HG03571 (cell line): ENCODE measurements around the gene ANKMY1.

Source experiments
- ATAC-seq: cut with Tn5 transposase; IDR thresholded peaks from one replicate; pipeline ENCODE4 v1.9.1; 2021; ENCODE audit not compliant: unreplicated experiment

Gene ANKMY1, protein sequence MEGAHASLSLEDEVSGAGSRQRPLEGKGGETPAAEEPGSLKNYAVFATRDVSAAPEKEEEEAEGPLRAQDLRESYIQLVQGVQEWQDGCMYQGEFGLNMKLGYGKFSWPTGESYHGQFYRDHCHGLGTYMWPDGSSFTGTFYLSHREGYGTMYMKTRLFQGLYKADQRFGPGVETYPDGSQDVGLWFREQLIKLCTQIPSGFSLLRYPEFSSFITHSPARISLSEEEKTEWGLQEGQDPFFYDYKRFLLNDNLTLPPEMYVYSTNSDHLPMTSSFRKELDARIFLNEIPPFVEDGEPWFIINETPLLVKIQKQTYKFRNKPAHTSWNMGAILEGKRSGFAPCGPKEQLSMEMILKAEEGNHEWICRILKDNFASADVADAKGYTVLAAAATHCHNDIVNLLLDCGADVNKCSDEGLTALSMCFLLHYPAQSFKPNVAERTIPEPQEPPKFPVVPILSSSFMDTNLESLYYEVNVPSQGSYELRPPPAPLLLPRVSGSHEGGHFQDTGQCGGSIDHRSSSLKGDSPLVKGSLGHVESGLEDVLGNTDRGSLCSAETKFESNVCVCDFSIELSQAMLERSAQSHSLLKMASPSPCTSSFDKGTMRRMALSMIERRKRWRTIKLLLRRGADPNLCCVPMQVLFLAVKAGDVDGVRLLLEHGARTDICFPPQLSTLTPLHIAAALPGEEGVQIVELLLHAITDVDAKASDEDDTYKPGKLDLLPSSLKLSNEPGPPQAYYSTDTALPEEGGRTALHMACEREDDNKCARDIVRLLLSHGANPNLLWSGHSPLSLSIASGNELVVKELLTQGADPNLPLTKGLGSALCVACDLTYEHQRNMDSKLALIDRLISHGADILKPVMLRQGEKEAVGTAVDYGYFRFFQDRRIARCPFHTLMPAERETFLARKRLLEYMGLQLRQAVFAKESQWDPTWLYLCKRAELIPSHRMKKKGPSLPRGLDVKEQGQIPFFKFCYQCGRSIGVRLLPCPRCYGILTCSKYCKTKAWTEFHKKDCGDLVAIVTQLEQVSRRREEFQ

DNA sequence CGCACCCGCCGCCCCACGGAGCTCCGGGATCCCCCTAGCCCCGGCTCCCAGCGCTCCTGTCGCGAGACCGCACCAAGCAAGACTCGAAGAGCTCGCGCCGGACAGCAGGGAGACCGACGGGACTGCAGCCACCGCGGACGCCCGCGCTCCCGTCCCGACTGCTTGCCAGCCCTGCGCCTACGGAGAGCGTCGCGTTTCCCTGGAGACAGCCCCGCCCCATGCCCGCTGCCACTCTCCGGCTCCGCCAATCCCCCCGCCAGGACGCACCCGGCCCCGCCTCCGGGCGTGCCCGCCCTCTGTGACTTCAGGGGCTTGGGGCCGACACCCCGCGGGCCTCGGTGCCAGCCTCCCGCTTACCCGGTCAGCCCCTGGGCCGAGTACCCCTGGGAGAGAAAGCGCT is at the start of gene ANKMY1:
ANKMY1 (minus strand) TSS at position 181 of the 400 bp plus-strand sequence. CDS start 653 bp downstream, outside the sequence.
- no peak for ATAC-seq

DNA sequence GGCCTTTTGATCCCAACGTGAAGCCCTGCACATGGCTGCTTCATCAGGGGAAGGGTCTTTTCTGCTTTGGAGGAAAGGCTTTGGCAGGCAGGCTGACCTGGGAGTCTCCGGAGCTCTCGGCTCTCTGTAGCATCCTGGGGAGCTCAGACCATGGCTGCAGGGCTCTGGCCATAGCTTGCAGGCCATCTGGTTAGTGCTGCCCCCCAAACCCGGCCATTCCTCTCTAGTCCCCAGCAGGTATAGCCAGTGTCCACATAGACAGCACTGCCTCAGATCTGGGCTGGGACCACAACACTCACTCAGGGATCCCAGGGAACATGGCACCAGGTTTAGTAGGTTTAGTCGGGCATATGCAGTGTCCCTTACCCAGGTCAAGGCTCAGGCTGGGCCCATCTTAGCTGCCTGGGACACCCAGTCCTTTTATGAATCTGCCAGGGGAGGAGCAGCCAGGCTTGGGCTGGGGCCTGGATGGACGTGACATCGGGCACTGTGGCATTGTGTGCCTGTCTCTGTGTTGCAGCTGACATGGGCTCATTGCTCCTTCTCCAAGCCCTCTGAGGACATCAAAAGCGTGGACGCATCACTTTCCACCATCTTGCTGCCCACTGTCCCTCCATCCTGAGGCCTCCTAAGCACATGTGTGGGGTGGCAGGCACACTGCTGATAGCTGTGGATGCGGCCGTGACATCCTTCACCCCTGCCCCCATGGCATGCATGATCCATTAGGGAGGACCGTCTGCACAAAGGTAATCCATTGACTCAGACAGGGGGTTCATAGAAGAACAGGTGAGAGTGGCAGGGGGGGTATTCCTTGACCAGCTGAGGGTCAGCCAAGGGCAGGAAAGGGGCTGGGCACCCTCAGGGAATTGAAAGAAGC is 48.3 kb upstream of the ANKMY1 start:
- ATAC-seq, result no peak

DNA sequence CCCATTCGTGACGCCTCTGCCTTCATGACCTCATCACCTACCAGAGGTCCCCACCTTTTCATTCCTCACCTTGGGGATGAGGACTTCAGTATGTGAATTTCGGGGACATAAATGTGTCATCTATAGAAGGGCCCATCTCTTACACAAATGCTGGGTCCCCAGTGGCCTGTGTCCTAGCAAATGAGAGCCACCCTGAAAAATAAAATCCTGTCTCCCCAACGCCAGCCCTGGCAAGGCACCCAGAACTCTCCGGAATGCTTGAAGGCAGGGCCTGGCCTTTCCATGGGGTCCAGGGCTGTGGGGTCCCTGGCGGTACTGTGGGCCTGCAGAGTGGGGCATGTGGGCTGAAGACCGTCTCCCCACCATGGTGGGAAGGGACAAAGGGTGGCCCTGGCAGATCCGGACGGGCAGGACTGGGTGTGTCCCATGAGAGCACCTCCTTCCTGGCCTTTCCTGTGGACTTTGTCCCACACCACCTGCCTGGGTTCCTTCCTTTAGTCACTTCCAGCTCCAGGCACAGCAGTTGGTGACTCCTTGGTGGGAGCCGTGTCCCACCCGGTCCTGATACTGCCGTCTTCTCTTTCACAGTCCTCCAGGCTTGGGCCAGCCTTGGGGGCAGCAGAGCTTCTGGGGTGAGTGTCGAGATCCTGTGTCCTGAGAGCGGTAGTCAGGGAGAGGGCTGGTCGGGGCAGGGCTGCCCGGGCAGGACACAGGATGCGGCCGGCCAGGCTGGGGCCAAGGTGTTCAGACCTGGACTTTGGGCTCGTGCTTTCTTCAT is 47.3 kb upstream of the ANKMY1 start:
- ATAC-seq, result no peak

DNA sequence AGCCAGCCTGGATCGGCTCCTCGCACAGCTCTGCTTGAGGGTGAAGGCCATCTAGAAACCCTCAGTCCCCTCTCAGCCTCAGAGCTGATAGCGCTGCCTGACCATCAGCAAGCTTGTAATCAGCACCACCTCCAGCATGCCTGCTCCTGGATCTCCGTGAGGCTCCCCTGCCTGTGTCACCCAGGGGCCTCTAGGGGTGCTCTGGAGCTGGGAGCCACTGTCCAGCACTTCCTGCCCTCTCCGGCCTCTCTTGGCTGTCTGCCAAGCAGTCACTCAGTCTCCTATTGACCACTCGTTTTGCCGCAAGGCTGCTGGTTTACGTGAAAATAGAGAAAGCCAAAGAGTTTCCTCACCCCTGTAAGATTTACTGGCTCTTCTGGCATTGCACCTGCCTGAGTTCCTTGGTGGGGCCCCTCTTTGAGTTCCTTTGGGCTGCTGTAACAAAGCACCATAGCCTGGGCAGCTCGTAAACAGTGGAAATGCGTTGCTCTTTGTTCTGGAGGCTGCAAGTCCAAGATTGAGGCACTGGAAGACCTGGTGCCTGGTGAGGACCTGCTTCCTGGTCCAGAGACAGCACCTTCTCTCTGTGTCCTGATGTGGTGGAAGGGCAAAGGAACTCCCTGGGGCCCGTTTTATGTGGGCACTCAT is 46.6 kb upstream of the ANKMY1 start:
- ATAC-seq, result no peak

DNA sequence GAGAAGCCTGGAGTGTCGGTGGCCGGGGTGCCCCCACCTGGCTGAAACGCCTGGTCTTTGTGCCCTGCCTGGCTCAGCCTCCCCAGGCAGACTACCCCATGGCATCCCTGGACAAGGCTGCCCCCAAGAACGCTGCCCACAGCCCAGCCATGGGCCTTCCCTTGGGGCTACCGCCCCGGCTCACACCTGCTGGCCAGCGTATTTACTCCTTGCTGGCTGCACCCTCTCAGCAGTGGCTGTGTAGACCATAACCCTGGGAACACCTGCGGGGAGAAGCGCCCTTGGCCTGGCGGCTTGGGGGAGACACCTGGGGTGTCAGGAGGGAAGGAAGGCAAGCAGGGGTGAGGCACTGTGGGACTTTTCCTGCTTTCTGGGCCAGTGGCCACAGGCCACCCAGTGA is 46.1 kb upstream of the ANKMY1 start:
- ATAC-seq, result no peak

DNA sequence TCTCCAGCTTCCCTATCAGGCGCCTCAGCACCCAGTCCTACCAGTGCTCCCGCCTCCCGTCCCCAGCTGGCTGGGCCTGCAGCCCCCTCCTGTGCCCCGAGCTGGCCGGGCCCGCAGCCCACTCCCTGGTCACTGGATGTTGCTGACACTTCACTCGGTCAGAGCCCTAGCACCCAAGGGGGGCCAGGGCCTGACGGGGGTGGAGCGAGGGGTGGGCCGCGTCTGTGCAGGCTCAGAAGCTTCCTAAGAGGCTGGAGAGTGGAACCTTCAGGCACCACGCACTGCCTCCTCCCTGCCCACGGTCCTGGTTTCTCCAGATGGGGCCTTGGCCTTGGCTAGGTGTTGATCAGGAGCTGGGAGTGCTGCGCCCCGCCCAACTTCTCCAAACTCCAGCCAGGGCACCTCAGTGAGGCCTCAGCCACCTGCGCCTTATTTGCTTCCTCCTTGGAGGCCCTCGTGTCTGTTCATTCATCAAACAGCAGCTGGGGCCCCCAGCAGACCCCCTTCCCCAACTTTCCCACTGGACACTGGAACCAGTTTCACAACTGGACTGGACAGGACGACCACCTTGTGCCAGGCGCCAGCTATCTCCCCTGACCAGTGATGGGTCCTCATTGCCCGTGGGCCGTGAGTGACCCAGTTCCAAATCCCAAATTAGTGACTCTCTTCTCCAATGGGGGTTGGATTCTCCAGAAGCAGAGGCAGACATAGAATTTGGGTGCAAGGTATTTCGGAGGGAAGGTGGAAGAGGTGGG is 45.5 kb upstream of the ANKMY1 start:
- no peak for ATAC-seq

DNA sequence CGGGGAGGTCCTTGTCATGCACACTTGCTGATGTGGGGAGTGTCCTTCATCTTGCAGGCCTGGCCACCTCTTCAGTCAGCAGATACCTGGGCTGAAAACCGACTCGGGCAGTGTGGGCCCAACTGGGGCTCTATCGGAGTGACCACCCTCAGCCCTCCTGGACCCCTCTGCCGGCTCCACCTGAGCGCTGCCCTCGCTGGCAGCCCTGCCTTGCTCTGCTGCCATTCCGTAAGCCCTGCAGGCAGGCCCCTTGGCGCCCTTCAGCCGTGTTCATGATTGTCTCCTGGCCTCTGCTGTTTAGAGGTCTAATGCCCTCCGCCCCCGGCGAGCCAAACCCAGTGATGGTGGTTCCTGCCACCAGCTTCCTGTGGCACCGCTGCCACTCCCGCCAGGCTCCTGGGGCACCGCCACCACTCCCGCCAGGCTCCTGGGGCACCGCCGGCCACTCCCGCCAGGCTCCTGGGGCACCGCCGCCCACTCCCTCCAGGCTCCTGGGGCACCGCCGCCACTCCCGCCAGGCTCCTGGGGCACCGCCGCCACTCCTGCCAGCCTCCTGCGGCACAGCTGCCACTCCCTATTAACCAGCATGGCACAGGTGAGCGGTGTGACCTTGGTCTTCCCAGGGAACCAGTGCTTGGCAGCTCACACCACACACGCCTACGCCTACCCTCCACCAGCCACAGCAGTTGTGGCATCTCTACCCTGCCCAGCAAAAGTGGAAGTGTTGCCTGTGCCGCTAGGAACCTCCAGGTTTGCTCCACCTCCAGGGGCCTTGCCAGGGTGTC is 44.7 kb upstream of the ANKMY1 start:
- ATAC-seq, result no peak

DNA sequence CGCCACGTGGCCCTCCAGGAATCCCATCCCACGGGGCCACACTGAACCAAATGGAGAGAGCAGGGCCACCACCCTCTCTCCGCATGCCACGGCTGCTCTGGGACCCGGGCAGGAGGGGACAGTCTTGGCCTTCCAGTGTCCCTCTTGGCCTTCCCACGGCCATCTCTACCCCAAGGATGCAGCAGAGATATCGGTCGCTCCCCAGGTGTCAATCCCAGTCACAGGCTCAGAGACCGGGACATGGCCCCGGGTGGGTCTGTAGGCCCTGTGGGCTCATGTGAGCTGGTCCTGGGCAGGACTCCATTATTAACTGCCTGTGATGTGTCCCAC is 44.0 kb upstream of the ANKMY1 start:
- no peak for ATAC-seq

DNA sequence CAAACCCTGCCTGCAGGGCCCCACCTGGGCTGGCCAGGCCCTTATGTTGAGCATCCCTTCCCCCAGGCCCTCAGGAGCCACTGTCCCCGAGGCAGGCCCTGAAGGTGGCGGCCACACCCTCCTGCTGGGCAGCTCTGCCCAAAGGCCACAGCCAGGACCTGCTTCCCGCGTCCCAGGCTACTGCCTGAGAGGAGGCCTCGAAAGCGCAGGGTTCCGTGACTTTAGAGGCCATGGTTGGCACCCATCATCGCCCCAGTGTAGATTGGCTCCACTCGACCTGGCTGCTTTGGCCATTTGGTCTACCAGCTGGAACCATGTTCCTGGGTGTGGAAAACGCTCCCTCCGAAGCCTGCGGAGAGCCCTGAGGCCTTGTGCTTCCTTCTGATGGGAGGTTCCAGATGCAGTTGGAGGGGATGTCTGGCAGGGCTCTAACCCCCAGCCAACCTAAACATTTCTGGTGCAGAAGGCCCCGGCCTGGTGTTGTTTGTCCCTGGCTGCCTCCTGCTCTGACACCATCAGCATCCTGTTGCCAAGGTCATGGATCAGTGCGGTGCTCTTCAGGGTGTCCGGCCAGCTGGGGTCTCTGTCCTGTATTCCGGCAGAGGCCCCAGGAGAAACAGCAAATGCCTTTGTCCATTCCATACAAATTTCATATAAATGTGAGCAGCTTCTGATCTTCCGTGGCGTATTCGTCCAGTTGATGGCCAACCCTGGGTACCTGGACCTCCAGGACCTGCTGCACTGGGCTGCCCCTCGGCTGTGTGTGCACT is 43.5 kb upstream of the ANKMY1 start:
- ATAC-seq, result no peak

DNA sequence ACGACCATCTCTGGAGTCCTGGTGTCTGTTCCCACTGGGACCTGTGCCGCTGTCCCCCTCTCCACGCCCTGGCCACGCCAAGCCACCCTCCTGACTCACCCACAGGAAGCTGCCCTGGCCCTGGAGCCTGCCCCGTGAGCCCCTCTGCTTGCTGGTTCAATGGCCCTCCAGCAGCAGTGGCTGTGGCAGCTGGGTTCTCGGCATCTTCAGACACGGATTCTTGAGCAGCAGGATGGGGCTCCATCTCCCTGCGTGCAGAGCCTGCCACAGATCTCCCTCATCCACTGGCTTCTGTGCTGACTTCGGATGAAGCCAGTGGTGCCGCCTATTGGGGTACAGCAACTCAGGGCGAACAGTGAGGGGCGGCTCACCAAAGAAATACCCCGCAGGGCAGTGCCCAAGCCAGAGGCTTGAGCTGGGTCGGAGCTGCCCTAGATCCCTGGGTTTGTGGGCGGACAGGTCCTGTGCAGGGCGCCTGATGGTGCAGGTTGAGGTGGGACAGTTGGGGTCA is 42.7 kb upstream of the ANKMY1 start:
- ATAC-seq, result no peak

DNA sequence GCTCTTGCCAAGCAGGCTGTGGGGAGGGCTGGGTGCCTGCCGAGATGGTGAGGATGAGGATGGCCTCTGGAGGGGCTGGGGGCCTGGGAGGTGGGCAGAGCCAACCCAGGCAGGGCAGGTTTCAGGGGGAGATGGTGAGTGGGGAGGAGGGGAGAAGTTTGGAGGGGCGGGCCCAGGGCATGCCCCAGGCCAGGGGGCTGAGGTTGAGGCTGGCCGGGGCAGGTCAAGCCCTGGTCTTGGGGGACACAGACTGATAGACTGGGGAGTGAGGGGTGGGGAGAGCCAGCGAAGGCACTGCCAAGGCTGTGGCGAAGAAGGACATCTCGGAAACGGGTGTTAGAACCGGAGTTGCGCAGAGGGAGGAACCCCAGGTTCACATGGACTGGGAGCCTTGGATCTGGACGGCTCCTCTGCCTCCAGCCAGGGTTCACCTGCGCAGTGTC is 41.4 kb upstream of the ANKMY1 start:
- no peak for ATAC-seq

DNA sequence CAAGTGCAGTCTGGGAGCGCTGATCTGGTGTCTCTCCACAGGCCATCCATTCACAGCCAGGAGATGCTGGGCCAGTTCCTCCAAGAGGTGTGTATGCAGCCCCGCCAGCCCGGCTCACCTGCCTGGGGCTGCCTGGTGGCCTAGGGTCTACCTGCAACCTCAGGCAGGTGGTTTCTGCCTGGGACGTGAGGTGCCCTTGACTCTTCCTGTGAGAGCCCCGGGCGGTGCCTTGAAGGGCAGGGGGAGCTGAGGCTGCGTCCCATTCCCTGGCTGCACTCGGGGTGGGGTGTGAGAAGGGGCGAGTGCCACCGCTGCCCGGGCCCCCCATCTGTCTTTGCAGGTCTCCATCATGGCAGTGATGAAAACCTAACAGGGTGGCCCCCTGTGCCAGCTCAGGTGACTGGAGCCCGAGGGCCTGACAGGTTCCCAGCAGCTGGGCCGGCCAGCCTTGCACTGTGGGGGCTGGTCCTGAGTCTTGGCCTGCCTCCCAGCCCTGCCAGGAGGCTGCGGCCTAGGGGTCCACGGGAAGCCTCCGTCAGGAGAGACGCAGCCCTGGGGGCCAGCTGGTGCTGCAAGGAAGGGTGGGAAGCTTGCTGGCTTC is 40.6 kb upstream of the ANKMY1 start:
- no peak for ATAC-seq

DNA sequence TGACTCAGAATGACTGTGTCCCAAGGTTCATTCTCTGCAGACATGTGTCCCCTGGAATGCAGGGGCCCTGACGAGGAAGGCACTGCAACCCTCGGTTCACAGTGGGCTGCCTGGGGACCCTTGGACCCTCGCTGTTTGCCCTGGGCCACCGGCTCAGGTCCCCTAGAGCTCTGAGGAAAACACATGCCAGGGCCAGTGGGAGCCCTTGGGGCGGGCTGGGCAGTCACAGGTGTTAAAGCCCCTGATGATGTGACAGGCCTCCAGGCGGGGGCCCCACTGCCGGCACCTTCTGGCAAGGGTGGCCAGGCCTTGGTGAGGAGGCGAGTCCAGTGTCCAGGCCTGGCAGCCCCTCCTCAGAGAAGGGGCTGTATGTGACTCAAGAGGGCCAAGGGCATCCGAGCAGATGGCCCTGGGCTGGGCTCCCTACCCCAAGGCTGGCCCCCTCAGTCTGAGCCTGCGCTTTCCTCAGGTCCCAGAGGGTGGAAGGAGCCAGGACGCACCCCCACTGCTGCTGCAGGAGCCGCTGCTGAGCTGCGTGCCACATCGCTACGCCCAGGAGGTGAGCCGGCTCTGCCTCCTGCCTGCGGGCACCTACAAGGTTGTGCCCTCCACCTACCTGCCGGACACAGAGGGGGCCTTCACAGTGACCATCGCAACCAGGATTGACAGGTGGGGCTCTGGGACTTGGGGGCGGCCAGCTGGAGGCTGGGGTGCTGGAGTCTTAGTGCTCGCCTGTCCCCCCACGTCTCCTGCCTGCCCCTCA is 39.8 kb upstream of the ANKMY1 start:
- no peak for ATAC-seq

DNA sequence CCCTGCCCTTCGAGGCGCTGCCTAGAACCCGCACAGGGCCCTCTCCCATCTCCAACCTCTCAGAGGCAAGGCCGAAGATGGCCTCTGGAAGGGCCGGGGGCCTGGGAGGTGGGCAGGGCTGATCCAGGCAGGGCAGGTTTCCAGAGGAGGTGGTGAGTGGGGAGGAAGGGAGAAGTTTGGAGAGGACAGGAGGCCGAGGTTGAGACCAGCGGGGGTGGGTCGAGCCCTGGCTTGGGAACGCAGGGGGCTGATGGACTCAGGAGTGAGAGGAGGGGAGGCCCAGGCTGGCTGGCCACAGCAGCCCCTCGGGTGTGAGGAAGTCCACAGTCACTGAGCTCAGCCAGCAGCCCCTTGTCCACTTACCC is 39.2 kb upstream of the ANKMY1 start:
- ATAC-seq, result no peak

DNA sequence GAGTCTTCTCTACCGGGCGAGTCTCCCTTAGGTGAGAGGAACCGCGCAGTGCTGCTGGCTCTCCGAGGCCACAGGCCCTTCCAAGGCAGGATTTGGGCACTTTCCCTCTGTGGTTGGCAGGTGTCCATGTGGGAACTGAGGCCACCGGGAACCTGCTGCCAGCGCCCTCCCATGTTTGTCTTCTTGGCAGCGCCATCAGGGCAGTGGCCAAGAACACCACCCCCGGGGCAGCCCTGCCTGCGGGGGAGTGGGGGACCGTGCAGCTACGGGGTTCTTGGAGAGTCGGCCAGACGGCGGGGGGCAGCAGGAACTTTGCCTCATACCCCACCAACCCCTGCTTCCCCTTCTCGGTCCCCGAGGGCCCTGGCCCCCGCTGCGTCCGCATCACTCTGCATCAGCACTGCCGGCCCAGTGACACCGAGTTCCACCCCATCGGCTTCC is 38.7 kb upstream of the ANKMY1 start:
- ATAC-seq, result no peak

DNA sequence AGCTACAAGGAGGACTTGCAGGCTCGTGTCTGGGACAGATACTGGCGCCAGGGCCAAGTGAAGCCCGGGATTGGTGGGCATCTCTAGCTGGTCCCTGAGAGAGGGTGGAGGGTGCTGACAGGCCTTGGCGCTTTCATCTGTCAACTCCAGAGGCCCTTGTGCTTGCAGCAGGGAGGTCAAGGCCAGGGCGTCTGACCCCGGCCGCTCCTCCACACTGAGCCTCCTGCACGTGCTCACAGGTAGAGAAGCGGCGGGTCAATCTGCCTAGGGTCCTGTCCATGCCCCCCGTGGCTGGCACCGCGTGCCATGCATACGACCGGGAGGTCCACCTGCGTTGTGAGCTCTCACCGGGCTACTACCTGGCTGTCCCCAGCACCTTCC is 38.3 kb upstream of the ANKMY1 start:
- ATAC-seq, result no peak
